Brain microvascular endothelial cell (primary cell): ENCODE data around the gene TRIM65.

Source experiments
- DNase-seq: peaks from one replicate; pipeline ENCODE4 v3.0.0-alpha.2; 2020
- H3K27ac ChIP-seq: fragments of 250-450 bp; sonication (Bioruptor Pico); 2 replicates; pipeline ENCODE4 v1.5.1; 2020; ENCODE audit warnings: mild to moderate bottlenecking, moderate library complexity
- H3K27me3 ChIP-seq: fragments of 250-450 bp; sonication (Bioruptor Pico); replicated peaks from 2 replicates; pipeline ENCODE4 v1.5.1; 2020; ENCODE audit warnings: mild to moderate bottlenecking
- H3K36me3 ChIP-seq: fragments of 250-450 bp; sonication (Bioruptor Pico); replicated peaks from 2 replicates; pipeline ENCODE4 v1.5.1; 2020; ENCODE audit warnings: mild to moderate bottlenecking
- H3K4me3 ChIP-seq: 2 replicates; pipeline ENCODE4 v1.5.1; 2011; ENCODE audit warnings: low read depth, mild to moderate bottlenecking, control low read depth, low read length, moderate library complexity
- CTCF ChIP-seq: IDR thresholded peaks from 2 replicates; pipeline ENCODE4 v1.5.1; 2011; ENCODE audit warnings: low read depth, mild to moderate bottlenecking, moderate library complexity, low read length, control low read depth, inconsistent platforms; ENCODE audit errors: missing control alignments
- in situ Hi-C: cut with HindIII; loops from 2 replicates; pipeline ENCODE4 v1.10.0; 2017; ENCODE audit warnings: low sequenced_read_pairs, low pct_ligation_motif_present

TRIM65 gene

GRCh38 chr17:75902406-75902805, 5.7 kb upstream of the TRIM65 start:
- TF ChIP-seq CTCF = no peak
- no peak for DNase-seq
- H3K27me3 ChIP-seq = no peaks in the 10 kb centered on the region
- H3K4me3 ChIP-seq = no peak overlapping the region
- in situ Hi-C loops = no loop called here
- H3K36me3 ChIP-seq = peaks cover 15% of the 10 kb centered on the region
- no peak overlapping the region for H3K27ac ChIP-seq

DNA sequence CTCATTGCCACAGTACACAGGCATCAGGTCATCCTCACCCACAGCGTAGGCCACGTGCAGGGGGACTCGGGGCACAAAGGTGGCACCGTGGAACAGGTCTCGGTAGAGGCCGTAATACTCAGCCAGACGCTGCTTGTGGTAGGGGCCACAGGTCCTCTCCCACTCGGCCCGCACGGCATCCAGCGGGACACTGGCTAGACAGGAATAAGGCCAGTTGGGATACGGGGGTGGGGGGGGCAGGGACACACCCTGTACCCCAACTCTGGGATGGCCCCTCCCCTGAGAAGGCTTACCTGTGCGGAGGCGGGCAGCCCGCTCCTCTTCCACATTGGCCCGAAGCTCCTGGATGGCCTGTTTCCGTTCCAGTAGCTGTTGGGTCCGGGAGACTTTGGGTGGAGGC, 5.0 kb upstream of the TRIM65 start:
- Histone ChIP-seq H3K27ac (no peak overlapping the region), H3K4me3 (no peak overlapping the region), H3K36me3 (peaks cover 15% of the 10 kb centered on the region), H3K27me3 (no peaks in the 10 kb centered on the region)
- TF ChIP-seq CTCF = no peak
- in situ Hi-C loops = no loop called here
- no peak for DNase-seq

DNA sequence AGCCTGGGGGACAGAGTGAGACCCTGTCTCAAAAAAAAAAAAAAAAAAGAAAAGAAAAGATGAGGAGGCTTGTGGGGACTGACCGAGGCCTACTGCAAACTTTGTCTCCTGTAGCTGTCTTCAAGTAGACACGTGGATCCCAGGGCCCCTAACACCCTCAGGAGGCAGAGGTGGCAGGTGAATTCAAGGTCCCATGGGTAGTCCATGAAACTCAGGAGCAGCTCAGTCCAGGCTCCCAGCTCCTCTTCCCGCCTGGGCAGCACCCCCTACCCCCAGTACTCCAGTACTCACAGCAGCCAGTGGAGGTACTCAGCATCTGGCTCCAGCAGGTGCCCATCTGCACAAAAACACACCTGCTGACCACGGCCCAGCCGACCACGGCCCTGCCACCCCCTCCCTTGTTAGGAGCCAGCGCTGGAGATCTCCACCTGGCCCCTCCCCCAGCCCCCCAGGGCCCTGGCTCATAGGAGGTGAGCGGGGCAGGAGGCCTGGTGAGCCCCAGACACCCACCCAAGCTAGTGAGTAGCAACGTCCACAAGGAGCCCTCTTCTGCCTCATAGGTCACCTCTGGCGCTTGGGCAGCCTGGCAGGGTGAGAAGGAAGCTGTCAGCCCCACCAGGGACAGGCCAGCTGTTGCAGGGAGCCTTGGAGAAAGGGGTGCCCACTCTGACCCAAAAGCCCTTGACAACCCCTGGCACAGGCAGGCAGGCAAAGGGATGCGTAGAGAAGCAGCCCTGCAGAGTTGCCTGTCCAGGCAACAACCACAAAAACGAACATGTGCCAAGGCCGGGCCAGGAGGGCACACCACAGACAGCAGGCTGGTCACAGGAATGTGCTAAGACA, 4.2 kb upstream of the TRIM65 start:
- no peak overlapping the region for H3K4me3 ChIP-seq
- H3K27ac ChIP-seq = no peak overlapping the region
- in situ Hi-C loops = no loop called here
- H3K36me3 ChIP-seq = peaks cover 15% of the 10 kb centered on the region
- no peaks in the 10 kb centered on the region for H3K27me3 ChIP-seq
- DNase-seq = no peak
- no peak for TF ChIP-seq CTCF

- H3K4me3 ChIP-seq = no peak overlapping the region
- H3K27me3 ChIP-seq = no peaks in the 10 kb centered on the region
- H3K27ac ChIP-seq = no peak overlapping the region
- TF ChIP-seq CTCF = no peak
- in situ Hi-C loops = no loop called here
- no peak for DNase-seq
- peaks cover 15% of the 10 kb centered on the region for H3K36me3 ChIP-seq
Observed at GRCh38 chr17:75899767-75900468, 3.2 kb upstream of the TRIM65 start.

DNA sequence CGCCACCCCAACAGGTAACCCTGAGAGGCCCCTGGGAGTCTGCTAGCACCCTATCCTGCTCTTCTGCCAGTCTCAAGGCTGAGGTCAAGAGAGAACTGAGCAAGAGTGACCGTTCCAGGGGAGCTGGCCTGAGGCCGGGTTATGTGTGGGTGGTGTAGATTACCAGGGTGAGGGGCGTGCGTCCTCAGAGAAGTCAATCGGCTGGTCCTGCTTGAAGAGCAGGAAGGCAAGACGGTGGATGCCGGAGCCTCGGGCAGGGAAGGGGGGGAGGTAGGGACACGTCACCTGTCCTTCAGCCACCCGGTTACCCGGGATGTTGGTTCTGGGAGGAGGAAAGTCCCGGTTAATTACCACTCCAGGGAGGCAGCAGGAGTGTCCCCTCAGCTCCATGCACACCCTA, 2.6 kb upstream of the TRIM65 start:
- in situ Hi-C loops = no loop called here
- DNase-seq = no peak
- TF ChIP-seq CTCF = no peak
- H3K27me3 ChIP-seq = no peaks in the 10 kb centered on the region
- H3K27ac ChIP-seq = no peak overlapping the region
- peaks cover 15% of the 10 kb centered on the region for H3K36me3 ChIP-seq
- H3K4me3 ChIP-seq = no peak overlapping the region
